ENCODE data around the gene KATNIP.

Gene KATNIP

DNA sequence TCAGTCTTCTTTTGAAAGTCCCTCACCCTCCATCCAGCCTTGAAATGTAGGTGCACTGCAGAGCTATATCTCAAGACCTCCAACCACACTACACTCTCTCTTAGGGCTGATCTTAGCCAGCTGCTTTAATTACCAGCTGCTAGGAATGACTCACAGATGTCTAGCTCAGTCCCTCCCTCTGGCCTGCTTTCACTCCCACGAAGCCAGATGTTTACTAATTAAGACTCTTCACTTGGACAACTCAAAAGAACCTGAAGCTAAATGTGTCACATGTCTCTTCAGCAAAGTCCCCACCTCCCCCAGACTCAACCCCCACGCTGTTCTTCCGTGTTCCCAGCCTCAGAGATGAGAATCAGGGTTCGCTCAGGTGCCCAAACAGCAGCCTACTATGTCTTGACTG, 2.8 kb upstream of the KATNIP start:
- TF ChIP-seq, protein P1, sequence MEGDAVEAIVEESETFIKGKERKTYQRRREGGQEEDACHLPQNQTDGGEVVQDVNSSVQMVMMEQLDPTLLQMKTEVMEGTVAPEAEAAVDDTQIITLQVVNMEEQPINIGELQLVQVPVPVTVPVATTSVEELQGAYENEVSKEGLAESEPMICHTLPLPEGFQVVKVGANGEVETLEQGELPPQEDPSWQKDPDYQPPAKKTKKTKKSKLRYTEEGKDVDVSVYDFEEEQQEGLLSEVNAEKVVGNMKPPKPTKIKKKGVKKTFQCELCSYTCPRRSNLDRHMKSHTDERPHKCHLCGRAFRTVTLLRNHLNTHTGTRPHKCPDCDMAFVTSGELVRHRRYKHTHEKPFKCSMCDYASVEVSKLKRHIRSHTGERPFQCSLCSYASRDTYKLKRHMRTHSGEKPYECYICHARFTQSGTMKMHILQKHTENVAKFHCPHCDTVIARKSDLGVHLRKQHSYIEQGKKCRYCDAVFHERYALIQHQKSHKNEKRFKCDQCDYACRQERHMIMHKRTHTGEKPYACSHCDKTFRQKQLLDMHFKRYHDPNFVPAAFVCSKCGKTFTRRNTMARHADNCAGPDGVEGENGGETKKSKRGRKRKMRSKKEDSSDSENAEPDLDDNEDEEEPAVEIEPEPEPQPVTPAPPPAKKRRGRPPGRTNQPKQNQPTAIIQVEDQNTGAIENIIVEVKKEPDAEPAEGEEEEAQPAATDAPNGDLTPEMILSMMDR (conservative IDR thresholded peaks at IDR 0.05; ENCODE audit: low read depth, low read length): no peak
- no peak for DNase-seq (ENCODE audit: low read depth)

DNA sequence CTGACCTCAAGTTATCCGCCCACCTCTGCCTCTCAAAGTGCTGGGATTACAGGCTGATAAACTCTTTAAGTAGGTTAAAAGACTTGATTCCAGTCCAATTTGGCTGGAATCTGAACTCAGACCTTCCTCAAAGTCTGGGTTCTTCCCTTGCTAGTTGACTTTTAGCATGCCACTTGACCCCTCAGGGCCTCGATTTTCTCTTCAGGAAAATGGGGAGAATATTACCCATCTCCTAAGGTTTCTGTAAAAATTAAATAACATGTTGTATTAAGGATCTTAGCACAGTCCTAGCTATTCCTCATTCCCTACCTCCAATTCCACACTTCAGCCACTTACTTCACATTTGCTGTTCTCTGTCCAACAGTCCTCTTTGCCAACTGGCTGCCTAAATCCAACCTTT, 2.1 kb upstream of the KATNIP start:
- no peak overlapping the region for H3K4me3 ChIP-seq (ENCODE audit: low read length)
- no peak for DNase-seq (ENCODE audit: low read depth)
- TF ChIP-seq, protein P1 (conservative IDR thresholded peaks at IDR 0.05; ENCODE audit: low read depth, low read length): no peak

More for the DNA sequence above, 2.8 kb upstream of the KATNIP start:
- no peak overlapping the region for H3K4me3 ChIP-seq (ENCODE audit: low read length)

DNA sequence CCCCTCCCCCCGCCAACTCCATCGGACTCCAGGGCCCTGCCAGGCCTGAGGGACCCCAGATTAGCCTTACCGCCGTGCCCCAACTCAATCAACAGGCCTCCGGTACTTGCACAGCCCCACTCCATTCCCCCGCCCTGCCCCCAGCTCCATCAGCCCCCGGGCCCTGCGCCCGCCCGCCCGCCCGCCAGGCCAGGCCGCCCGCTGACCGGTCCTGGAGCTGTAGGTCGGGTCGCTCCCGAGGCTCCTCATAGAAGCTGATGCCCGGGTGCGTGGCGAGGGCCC, 539 bp upstream of the KATNIP start:
- TF ChIP-seq, protein P1 (conservative IDR thresholded peaks at IDR 0.05; ENCODE audit: low read depth, low read length): no peak
- no peak for DNase-seq (ENCODE audit: low read depth)
- H3K4me3 ChIP-seq (ENCODE audit: low read length): peak overlapping the region; percentile 84

DNA sequence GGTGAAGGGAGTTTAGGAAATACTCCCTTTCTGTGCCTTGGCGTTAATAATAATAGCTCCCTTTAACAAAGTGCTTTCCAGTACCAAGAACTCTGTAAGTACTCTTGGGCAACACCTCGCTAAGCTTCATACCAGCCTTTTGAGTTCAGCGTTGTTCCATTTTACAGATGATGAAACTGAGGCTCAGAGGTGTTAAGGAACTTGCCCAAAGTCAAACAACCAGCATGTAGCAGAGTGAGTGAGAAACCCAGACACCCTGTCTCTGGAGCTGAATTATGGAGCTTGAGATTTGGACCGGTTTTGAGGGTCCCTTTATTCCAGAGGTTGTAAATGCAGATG, 607 bp downstream of the KATNIP start:
- DNase-seq (ENCODE audit: low read depth): no peak
- peak overlapping the region; percentile 100 for H3K4me3 ChIP-seq (ENCODE audit: low read length)
- TF ChIP-seq, protein P1 (conservative IDR thresholded peaks at IDR 0.05; ENCODE audit: low read depth, low read length): no peak

DNA sequence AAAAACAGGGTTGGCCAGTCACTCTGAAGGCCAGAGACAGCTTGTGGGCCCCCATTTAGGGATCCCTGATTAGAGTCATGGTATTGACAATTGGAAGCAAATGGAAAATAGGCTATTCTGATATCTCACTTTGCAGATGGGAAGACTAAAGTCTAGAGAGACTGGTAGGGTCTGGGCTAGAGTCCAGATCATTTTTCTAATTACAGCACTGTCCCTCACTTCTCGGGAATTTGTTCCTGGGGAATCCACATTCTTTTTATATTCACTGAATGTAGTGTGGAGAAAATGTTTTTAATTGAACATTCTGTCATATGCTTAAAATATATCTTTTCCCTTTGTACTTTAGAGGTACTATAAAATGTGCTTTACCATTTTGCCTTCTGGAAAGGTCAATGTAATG, 1.1 kb downstream of the KATNIP start:
- DNase-seq (ENCODE audit: low read depth): no peak
- TF ChIP-seq, protein P1 (conservative IDR thresholded peaks at IDR 0.05; ENCODE audit: low read depth, low read length): no peak
- peak overlapping the region; percentile 100 for H3K4me3 ChIP-seq (ENCODE audit: low read length)

DNA sequence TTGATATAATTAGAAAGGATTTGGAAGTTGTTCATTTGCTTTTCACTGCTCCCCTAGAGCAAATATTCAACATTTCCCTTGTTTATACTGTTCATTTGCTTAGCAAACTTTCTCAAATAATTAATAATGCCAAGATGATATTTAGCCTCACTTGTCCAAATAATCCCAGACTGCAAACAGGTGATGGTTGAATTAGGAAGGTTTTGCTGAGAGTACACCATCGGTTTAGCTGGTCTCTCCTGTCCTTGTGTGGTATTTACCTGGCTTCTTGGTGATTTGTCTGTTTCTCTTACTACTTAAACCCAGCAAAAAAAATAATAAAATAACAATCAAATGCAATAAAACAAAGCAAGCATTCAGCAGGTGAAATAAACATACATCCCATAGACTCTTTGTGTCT, 6.5 kb downstream of the KATNIP start:
- DNase-seq (ENCODE audit: low read depth): no peak
- no peak overlapping the region for H3K4me3 ChIP-seq (ENCODE audit: low read length)
- TF ChIP-seq, protein P1 (conservative IDR thresholded peaks at IDR 0.05; ENCODE audit: low read depth, low read length): no peak

DNA sequence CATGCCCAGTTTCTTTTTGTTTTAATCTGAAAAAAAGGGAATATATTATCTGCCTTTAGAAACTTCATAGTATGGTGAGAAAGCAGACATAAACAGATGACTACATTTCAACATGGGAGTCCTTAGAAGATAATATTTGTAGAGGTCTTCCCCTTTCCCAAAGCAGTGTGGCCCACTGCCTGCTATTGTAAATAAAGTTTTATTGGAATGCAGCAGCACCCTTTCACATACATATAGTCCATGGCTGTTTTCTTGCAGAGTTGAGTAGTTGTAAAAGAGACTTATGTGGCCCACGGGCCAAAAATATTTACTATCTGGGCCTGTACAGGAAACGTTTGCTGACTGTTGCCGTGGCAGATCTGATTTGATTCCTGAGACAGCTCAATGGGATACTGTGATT, 8.5 kb downstream of the KATNIP start:
- DNase-seq (ENCODE audit: low read depth): no peak
- TF ChIP-seq, protein P1 (conservative IDR thresholded peaks at IDR 0.05; ENCODE audit: low read depth, low read length): no peak
- no peak overlapping the region for H3K4me3 ChIP-seq (ENCODE audit: low read length)
